Calu3 (cell line): ENCODE results near the gene ELL2. TPM values are rescaled to one million over a fixed set of nuclear protein-coding genes. Genes with fewer than 3 reads are reported as not detected.
"Not testable (repeated sequence)": the region's sequence is repeated elsewhere in the genome, so short reads cannot be mapped to it uniquely, and the experiment has no call there.

Experiments
- BruUV-seq: library from RNA; stranded (reverse); fragments of 400-500 nt; replicated peaks from 2 replicates; lab custom pipeline; 2021; lab: Mats Ljungman, UMichigan
- CTCF ChIA-PET: fragments of 300-600 bp; sonication (Branson Sonifier 250); formaldehyde crosslinking; loops from one replicate; lab custom pipeline; 2022; ENCODE audit warnings: antibody characterized with exemption; lab: Charles Lee
- DNase-seq: peaks from one replicate; pipeline ENCODE4 v3.0.0; 2022
- H3K27ac Mint-ChIP-seq: one replicate; pipeline ENCODE4 v1.8.0; 2022; ENCODE audit warnings: mixed read lengths; ENCODE audit not compliant: unreplicated experiment
- H3K27me3 Mint-ChIP-seq: one replicate; pipeline ENCODE4 v1.8.0; 2022; ENCODE audit warnings: mixed read lengths; ENCODE audit not compliant: unreplicated experiment
- H3K36me3 Mint-ChIP-seq: one replicate; pipeline ENCODE4 v1.8.0; 2022; ENCODE audit warnings: mild to moderate bottlenecking, moderate library complexity, mixed read lengths; ENCODE audit not compliant: insufficient read depth, unreplicated experiment
- H3K4me1 Mint-ChIP-seq: one replicate; pipeline ENCODE4 v1.8.0; 2022; ENCODE audit warnings: mild to moderate bottlenecking, low read depth, mixed read lengths; ENCODE audit not compliant: unreplicated experiment
- H3K4me3 Mint-ChIP-seq: one replicate; pipeline ENCODE4 v1.8.0; 2022; ENCODE audit warnings: mild to moderate bottlenecking, low read depth, moderate library complexity, mixed read lengths; ENCODE audit not compliant: unreplicated experiment
- H3K9me3 Mint-ChIP-seq: one replicate; pipeline ENCODE4 v1.8.0; 2022; ENCODE audit warnings: low read depth, mixed read lengths; ENCODE audit not compliant: unreplicated experiment
- intact Hi-C: fragments of 100-400 bp; cut with micrococcal nuclease; formaldehyde crosslinking; loops from one replicate; pipeline ENCODE4 v1.10.0; 2022; ENCODE audit not compliant: unreplicated experiment
- total RNA-seq: library from RNA; stranded (reverse); gene quantifications from 2 replicates; pipeline ENCODE4 v1.2.3, GENCODE V29; 2022
- TF ChIP-seq, protein P1 (sequence below): fragments of 200-600 bp; IDR thresholded peaks from one replicate; pipeline ENCODE4 v1.8.0; 2022; ENCODE audit warnings: antibody characterized with exemption; ENCODE audit not compliant: unreplicated experiment

Gene ELL2
- total RNA-seq, 1 experiment from 2014 or later = 57.7 TPM

DNA sequence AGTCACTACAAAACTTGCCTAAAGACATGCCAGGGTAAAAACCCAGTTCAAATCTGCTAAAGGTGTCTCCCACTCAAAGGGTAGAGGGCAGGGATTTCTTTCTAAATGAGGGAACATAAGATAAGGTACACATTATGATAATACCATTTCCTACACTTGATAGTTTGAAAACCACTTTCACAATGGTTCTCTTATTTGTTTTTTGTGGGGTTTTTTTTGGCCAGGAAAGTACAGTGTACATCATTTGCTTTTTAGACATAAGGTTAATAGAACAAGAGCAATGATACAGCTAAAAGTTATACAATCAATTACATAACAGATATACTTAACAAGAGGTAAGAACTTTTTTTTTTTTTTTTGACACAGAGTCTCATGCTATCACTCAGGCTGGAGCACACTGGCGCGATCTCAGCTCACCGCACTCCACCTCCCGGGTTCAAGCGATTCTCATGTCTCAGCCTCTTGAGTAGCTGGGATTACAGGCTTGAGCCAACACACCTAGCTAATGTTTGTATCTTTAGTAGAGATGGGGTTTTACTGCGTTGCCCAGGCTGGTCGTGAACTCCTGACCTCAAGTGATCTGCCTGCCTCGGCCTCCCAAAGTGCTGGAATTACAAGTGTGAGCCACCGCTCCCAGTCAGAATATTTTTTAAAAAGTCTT lies 90.4 kb downstream of the ELL2 start:
- Mint-ChIP-seq H3K36me3 (no peaks in the 10 kb centered on the region), H3K4me1 (peaks cover 18% of the 10 kb centered on the region), H3K27me3 (no peaks in the 10 kb centered on the region), H3K4me3 (no peak overlapping the region), H3K27ac (no peak overlapping the region), H3K9me3 (peaks cover 2% of the 10 kb centered on the region)
- BruUV-seq = no TSS peak
- no peak for DNase-seq
- intact Hi-C loops = loop anchor here (5.0 kb wide), 1 partner anchor 306 kb away; no protein-coding TSS in a partner anchor
- CTCF ChIA-PET = no interaction called here
- TF ChIP-seq, protein P1, sequence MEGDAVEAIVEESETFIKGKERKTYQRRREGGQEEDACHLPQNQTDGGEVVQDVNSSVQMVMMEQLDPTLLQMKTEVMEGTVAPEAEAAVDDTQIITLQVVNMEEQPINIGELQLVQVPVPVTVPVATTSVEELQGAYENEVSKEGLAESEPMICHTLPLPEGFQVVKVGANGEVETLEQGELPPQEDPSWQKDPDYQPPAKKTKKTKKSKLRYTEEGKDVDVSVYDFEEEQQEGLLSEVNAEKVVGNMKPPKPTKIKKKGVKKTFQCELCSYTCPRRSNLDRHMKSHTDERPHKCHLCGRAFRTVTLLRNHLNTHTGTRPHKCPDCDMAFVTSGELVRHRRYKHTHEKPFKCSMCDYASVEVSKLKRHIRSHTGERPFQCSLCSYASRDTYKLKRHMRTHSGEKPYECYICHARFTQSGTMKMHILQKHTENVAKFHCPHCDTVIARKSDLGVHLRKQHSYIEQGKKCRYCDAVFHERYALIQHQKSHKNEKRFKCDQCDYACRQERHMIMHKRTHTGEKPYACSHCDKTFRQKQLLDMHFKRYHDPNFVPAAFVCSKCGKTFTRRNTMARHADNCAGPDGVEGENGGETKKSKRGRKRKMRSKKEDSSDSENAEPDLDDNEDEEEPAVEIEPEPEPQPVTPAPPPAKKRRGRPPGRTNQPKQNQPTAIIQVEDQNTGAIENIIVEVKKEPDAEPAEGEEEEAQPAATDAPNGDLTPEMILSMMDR = no peak

DNA sequence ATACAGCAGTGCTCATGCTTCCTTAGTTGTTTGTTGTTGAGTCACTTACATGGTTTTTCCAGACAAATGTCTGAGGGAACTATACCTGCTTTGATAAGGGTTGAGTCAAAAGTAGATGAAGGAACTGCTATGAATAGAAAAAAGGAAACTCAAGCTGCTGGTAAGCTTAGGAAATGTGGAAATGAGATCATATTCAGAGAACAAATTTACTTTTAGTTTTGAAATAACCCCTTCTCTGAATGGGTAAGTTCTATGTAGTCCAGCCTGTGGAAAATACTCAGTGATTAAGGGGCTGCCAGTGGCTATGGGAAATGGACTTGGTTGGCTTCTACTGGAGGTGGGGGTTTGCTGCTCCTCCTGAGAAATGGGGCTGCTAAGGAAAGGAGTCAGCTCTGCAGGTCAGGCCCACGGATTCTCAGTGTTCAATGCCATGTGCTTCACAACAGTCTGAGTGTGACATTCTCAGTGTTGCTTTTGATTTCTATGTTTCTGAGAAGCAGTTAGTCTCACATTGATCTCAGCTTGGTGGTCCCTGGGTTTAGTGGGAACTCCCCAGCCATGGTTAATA lies 91.5 kb downstream of the ELL2 start:
- DNase-seq = no peak
- Mint-ChIP-seq H3K4me1 (peaks cover 25% of the 10 kb centered on the region), H3K27ac (no peak overlapping the region), H3K4me3 (no peak overlapping the region), H3K36me3 (no peaks in the 10 kb centered on the region), H3K9me3 (peaks cover 2% of the 10 kb centered on the region), H3K27me3 (no peaks in the 10 kb centered on the region)
- intact Hi-C loops = loop anchor here (5.0 kb wide), 1 partner anchor 307 kb away; no protein-coding TSS in a partner anchor
- TF ChIP-seq, protein P1 = no peak
- CTCF ChIA-PET = interaction anchor here (1.2 kb wide), 1 partner anchor 475 kb away, joined by 3 read pairs; no protein-coding TSS in a partner anchor
- BruUV-seq = no TSS peak

DNA sequence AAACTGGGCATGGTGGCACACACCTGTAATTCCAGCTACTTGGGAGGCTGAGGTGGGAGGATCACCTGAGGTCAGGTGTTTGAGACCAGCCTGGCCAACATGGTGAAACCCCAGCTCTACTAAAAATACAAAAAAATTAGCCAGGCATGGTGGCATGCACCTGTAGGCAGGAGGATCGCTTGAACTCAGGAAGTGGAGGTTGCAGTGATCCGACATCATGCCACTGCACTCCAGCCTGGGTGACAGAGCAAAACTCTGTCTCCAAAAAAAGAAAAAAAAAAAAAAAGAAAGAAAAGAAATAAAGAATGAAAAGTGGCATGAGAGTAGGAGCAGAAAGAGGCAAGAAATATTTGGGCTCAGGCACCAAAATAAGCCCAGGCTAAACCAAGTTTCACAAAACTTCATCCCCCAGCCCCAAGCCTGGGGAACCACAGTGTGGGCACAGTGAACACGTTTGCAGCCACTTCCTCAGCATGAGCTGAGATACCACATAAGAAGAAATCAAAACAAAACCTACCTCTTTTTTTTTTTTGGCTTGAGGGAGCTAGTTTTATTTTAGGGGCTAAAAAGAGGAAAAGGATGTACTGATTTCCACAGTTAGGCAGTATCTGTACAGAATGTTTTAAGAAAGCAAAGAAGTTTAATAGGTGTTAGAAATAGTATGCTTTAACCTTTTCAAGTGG lies 92.3 kb downstream of the ELL2 start:
- BruUV-seq, H3K9me3 Mint-ChIP-seq, intact Hi-C loops, H3K4me3 Mint-ChIP-seq, H3K27ac Mint-ChIP-seq, H3K27me3 Mint-ChIP-seq, H3K36me3 Mint-ChIP-seq, DNase-seq: not testable (repeated sequence)
- H3K4me1 Mint-ChIP-seq = peaks cover 34% of the 10 kb centered on the region
- CTCF ChIA-PET = interaction anchor here (0.7 to 1.2 kb wide), 3 partner anchors 10 to 476 kb away, joined by 3 read pairs; no protein-coding TSS in a partner anchor

DNA sequence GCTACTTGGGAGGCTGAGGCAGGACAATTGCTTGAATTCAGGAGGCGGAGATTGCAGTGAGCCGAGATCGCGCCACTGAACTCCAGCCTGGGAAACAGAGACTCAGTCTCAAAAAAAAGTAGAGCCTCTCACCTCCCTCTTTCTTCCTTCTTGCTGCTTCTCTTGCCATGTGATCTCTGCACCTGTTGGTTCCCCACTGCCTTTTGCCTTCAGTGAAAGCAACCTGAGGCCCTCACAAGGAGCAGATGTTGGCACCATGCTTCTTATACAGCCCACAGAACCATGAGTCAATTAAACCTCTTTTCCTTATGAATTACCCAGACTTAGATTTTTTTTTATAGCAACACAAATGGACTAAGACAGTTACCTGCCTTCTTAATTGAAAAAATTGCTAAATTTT lies 93.5 kb downstream of the ELL2 start:
- peaks cover 2% of the 10 kb centered on the region for H3K9me3 Mint-ChIP-seq
- H3K36me3 Mint-ChIP-seq = peaks cover 6% of the 10 kb centered on the region
- intact Hi-C loops = no loop called here
- no TSS peak for BruUV-seq
- TF ChIP-seq, protein P1 = no peak
- peaks cover 40% of the 10 kb centered on the region for H3K4me1 Mint-ChIP-seq
- CTCF ChIA-PET = no interaction called here
- no peaks in the 10 kb centered on the region for H3K27me3 Mint-ChIP-seq
- no peak for DNase-seq
- no peak overlapping the region for H3K4me3 Mint-ChIP-seq
- no peak overlapping the region for H3K27ac Mint-ChIP-seq
